GM12878 (cell line): ENCODE results near the gene ZNF248. TPM values are rescaled to one million over a fixed set of nuclear protein-coding genes. Genes with fewer than 3 reads are reported as not detected.

ENCODE experiments used
- ATAC-seq: fragments of 200-7000 bp; cut with Tn5 transposase; 3 replicates; pipeline ENCODE4 v1.9.1; 2020; ENCODE audit warnings: mild to moderate bottlenecking, moderate library complexity
- BruUV-seq: library from RNA; stranded (reverse); fragments of 400-500 nt; replicated peaks from 2 replicates; lab custom pipeline; 2021; lab: Mats Ljungman, UMichigan
- CTCF ChIA-PET: fragments of 300-600 bp; sonication (Branson Sonifier 250); formaldehyde crosslinking; extraction: SDS; loops from one replicate; lab custom pipeline; 2021; ENCODE audit warnings: inconsistent platforms; lab: Yijun Ruan, JAX
- POLR2A ChIA-PET: fragments of 350-600 bp; formaldehyde crosslinking; extraction: SDS; loops from one replicate; lab custom pipeline; 2021; ENCODE audit warnings: inconsistent platforms; lab: Charles Lee
- RAD21 ChIA-PET: fragments of 300-600 bp; sonication (Branson Sonifier 250); formaldehyde crosslinking; loops from one replicate; lab custom pipeline; 2023; ENCODE audit warnings: antibody characterized with exemption; ENCODE audit not compliant: unreplicated experiment; lab: Charles Lee
- SMC1A ChIA-PET: fragments of 300-600 bp; sonication (Branson Sonifier 250); formaldehyde crosslinking; loops from one replicate; lab custom pipeline; 2023; ENCODE audit not compliant: unreplicated experiment, uncharacterized antibody; lab: Charles Lee
- DNase-seq: peaks from one replicate; pipeline ENCODE4 v3.0.0-alpha.2; 2011; ENCODE audit warnings: low read depth, low spot score
- FAIRE-seq: peaks from 3 replicates; lab custom pipeline; 2011; peaks lifted over from hg19 to GRCh38; lab: Jason Lieb, UNC
- H2AFZ ChIP-seq: 2 replicates; pipeline ENCODE4 v1.6.0; 2011; ENCODE audit warnings: low read depth, low read length, control low read depth; ENCODE audit not compliant: control insufficient read depth
- H3K27ac ChIP-seq: 2 replicates; pipeline ENCODE4 v1.5.1; 2011; ENCODE audit warnings: control low read depth; ENCODE audit not compliant: control insufficient read depth, insufficient read depth
- H3K27me3 ChIP-seq, 2 experiments: replicated peaks in 1 of 2; 2 replicates each; pipeline versions ENCODE4 v1.6.0 to v1.6.1; 2011; ENCODE audit warnings: low read length in 1 of 2; ENCODE audit not compliant: control insufficient read depth in 2 of 2, insufficient read depth in 2 of 2
- H3K36me3 ChIP-seq, 2 experiments: 2 replicates each; pipeline ENCODE4 v1.5.1; 2011; ENCODE audit warnings: low read length in 1 of 2; ENCODE audit not compliant: control insufficient read depth in 2 of 2, insufficient read depth in 2 of 2
- H3K4me1 ChIP-seq: 2 replicates; pipeline ENCODE4 v1.6.1; 2011; ENCODE audit warnings: mild to moderate bottlenecking, low read length, moderate library complexity, mixed read lengths; ENCODE audit not compliant: control insufficient read depth, insufficient read depth
- H3K4me2 ChIP-seq: 2 replicates; pipeline ENCODE4 v1.6.0; 2011; ENCODE audit warnings: control low read depth; ENCODE audit not compliant: control insufficient read depth, insufficient read depth
- H3K4me3 ChIP-seq: fragments of 200-600 bp; sonication (generic); 2 replicates; pipeline ENCODE4 v1.5.1; 2016
- H3K79me2 ChIP-seq: 2 replicates; pipeline ENCODE4 v1.6.0; 2011; ENCODE audit warnings: low read length; ENCODE audit not compliant: control insufficient read depth, insufficient read depth
- H3K9ac ChIP-seq: 2 replicates; pipeline ENCODE4 v1.8.0; 2011; ENCODE audit warnings: low read length, control low read depth, mixed read lengths; ENCODE audit not compliant: control insufficient read depth, insufficient read depth
- H3K9me3 ChIP-seq: replicated peaks from 3 replicates; pipeline ENCODE4 v1.5.1; 2011; ENCODE audit warnings: mild to moderate bottlenecking, low read length; ENCODE audit not compliant: control insufficient read depth, insufficient read depth
- H4K20me1 ChIP-seq: 2 replicates; pipeline ENCODE4 v1.6.0; 2011; ENCODE audit not compliant: control insufficient read depth, insufficient read depth
- BHLHE40 ChIP-seq, 2 experiments: fragments of 450-650 bp in 1 of 2; IDR thresholded peaks; 2 replicates each; pipeline ENCODE4 v1.6.1; 2011 to 2017; ENCODE audit warnings: low read depth in 2 of 2, borderline replicate concordance in 1 of 2, improper control_type of control experiment in 1 of 2, low read length in 1 of 2, mild to moderate bottlenecking in 1 of 2
- MXI1 ChIP-seq: fragments of 150-350 bp; IDR thresholded peaks from 2 replicates; pipeline ENCODE4 v1.6.1; 2011; ENCODE audit warnings: low read depth, mild to moderate bottlenecking, inconsistent platforms, low read length, improper control_type of control experiment
- PAX8 ChIP-seq: fragments of 450-650 bp; IDR thresholded peaks from 2 replicates; pipeline ENCODE4 v1.6.1; 2017; ENCODE audit warnings: mild to moderate bottlenecking, moderate library complexity
- PML ChIP-seq: IDR thresholded peaks from 2 replicates; pipeline ENCODE4 v1.6.1; 2012; ENCODE audit warnings: low read length, inconsistent platforms
- POU2F2 ChIP-seq: IDR thresholded peaks from 3 replicates; pipeline ENCODE4 v1.6.1; 2011; ENCODE audit warnings: low read depth, mild to moderate bottlenecking, low read length, borderline replicate concordance
- SREBF1 ChIP-seq: IDR thresholded peaks from 2 replicates; pipeline ENCODE4 v1.6.1; 2012; ENCODE audit warnings: mild to moderate bottlenecking, low read length
- YY1 ChIP-seq: IDR thresholded peaks from 2 replicates; pipeline ENCODE4 v1.6.1; 2011; ENCODE audit warnings: low read depth, mild to moderate bottlenecking, low read length
- ZNF217 ChIP-seq: fragments of 450-650 bp; IDR thresholded peaks from 2 replicates; pipeline ENCODE4 v1.6.1; 2017; ENCODE audit warnings: antibody characterized with exemption, mild to moderate bottlenecking
- WGBS: methylation state at CpG from one replicate; pipeline ENCODE4 v1.1.6; 2016; ENCODE audit warnings: low lambda C conversion rate; ENCODE audit not compliant: insufficient replicate concordance, insufficient coverage; ENCODE audit errors: missing lambda C conversion rate; 5-methylcytosine and 5-hydroxymethylcytosine counted together
- in situ Hi-C: fragments of 300-500 bp; cut with MboI; formaldehyde crosslinking; loops from 9 replicates; pipeline ENCODE4 v1.14.3; 2018; ENCODE audit warnings: mixed read lengths
- intact Hi-C: fragments of 100-400 bp; cut with micrococcal nuclease; formaldehyde crosslinking; loops from one replicate; pipeline ENCODE4 v1.14.2; 2022; ENCODE audit not compliant: unreplicated experiment
- polyA plus RNA-seq, 11 experiments: library from polyadenylated mRNA; depleted of rRNA in 4 of 11; unstranded in 6 of 11; stranded (reverse) in 5 of 11; fragments of >200 nt; fragmentation: Nextera tagmentation in 4 of 11; fragmentation: Illumina TruSeq in 1 of 11; extraction: Ambion mirVana in 4 of 11; extraction: Trizol in 1 of 11; gene quantifications; 1 replicate in 1 of 11; 2 replicates in 10 of 11; pipeline versions ENCODE4 v1.2.1 to v1.2.3, GENCODE V29; 2011 to 2016; ENCODE audit warnings: inconsistent platforms in 2 of 11, missing spikeins in 2 of 11, low read depth in 1 of 11
- total RNA-seq, 4 experiments: library from RNA; depleted of rRNA in 3 of 4; stranded (reverse); fragments of >200 nt in 3 of 4; fragmentation: Illumina TruSeq in 1 of 4; extraction: Trizol in 1 of 4; gene quantifications; 2 replicates each; pipeline versions ENCODE4 v1.2.1 to v1.2.3, GENCODE V29; 2013 to 2021
- TF ChIP-seq, protein P1 (sequence below): IDR thresholded peaks from 2 replicates; pipeline ENCODE4 v1.6.1; 2012; ENCODE audit warnings: mild to moderate bottlenecking, low read depth, low read length
- TF ChIP-seq, protein P2 (sequence below): fragments of 450-650 bp; IDR thresholded peaks from 2 replicates; pipeline ENCODE4 v1.6.1; 2016; ENCODE audit warnings: mild to moderate bottlenecking, moderate library complexity, borderline replicate concordance
- TF ChIP-seq, protein P3 (sequence below), 3 experiments: IDR thresholded peaks in 2 of 3; conservative IDR thresholded peaks in 1 of 3; 2 replicates each; pipeline ENCODE4 v1.5.1; 2011; ENCODE audit warnings: low read depth in 3 of 3, low read length in 3 of 3, mild to moderate bottlenecking in 3 of 3, control low read depth in 2 of 3, moderate library complexity in 2 of 3, inconsistent platforms in 1 of 3, mixed read lengths in 1 of 3; ENCODE audit not compliant: control insufficient read depth in 2 of 3, insufficient read depth in 1 of 3; ENCODE audit errors: extremely low read depth in 1 of 3

Gene ZNF248
- total and polyA plus RNA-seq, 10 of the 15 experiments (the other 5 are each of a cell fraction or from before 2014, with no cell fraction given), result 2.0 to 16.3 (median 8.9) TPM

DNA sequence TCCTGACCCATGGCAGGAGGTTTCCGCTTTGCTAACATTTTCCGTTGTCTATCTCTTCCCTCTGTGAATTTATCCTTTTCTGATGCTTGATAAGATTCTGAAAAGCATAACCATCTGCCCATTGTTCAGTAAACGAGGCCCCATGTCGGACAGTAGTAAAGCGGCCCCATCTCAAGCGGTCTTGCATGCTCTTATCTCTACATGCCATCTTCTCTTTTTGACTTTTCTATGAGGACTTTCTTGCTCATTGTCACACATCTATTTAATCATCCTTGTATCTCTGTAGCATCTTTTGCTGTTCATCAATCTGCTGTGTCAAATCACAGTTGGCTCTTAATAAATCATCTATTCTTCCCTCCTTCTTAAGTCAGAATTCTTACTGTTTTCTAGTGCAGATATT is 37.6 kb downstream of the ZNF248 start:
- no peaks in the 10 kb centered on the region for H4K20me1 ChIP-seq
- no peak overlapping the region for H2AFZ ChIP-seq
- intact Hi-C loops (no loop called here), in situ Hi-C loops (no loop called here)
- H3K9ac ChIP-seq, result no peak overlapping the region
- ATAC-seq (no peak), FAIRE-seq (no peak), DNase-seq (no peak)
- no peaks in the 10 kb centered on the region for H3K9me3 ChIP-seq
- H3K79me2 ChIP-seq, result no peaks in the 10 kb centered on the region
- no peak overlapping the region for H3K4me2 ChIP-seq
- no peaks in the 10 kb centered on the region for H3K36me3 ChIP-seq
- ChIA-PET RAD21 (no interaction called here), SMC1A (interaction anchor here (1.0 kb wide), 1 partner anchor 155 kb away, joined by 3 read pairs; no protein-coding TSS in a partner anchor), CTCF (interaction anchor here (1.0 kb wide), 1 partner anchor 13 kb away, joined by 3 read pairs; no protein-coding TSS in a partner anchor), POLR2A (no interaction called here)
- BruUV-seq, result no TSS peak
- H3K27ac ChIP-seq, result no peak overlapping the region
- H3K27me3 ChIP-seq, result no peaks in the 10 kb centered on the region
- no peaks in the 10 kb centered on the region for H3K4me1 ChIP-seq
- WGBS, result 83% methylated on average over 6 of the region's 6 CpGs
- H3K4me3 ChIP-seq, result no peak overlapping the region
- TF ChIP-seq, protein P1, sequence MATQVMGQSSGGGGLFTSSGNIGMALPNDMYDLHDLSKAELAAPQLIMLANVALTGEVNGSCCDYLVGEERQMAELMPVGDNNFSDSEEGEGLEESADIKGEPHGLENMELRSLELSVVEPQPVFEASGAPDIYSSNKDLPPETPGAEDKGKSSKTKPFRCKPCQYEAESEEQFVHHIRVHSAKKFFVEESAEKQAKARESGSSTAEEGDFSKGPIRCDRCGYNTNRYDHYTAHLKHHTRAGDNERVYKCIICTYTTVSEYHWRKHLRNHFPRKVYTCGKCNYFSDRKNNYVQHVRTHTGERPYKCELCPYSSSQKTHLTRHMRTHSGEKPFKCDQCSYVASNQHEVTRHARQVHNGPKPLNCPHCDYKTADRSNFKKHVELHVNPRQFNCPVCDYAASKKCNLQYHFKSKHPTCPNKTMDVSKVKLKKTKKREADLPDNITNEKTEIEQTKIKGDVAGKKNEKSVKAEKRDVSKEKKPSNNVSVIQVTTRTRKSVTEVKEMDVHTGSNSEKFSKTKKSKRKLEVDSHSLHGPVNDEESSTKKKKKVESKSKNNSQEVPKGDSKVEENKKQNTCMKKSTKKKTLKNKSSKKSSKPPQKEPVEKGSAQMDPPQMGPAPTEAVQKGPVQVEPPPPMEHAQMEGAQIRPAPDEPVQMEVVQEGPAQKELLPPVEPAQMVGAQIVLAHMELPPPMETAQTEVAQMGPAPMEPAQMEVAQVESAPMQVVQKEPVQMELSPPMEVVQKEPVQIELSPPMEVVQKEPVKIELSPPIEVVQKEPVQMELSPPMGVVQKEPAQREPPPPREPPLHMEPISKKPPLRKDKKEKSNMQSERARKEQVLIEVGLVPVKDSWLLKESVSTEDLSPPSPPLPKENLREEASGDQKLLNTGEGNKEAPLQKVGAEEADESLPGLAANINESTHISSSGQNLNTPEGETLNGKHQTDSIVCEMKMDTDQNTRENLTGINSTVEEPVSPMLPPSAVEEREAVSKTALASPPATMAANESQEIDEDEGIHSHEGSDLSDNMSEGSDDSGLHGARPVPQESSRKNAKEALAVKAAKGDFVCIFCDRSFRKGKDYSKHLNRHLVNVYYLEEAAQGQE, result no peak
- TF ChIP-seq ZNF217 (no peak), YY1 (no peak), POU2F2 (no peak), PML (no peak), SREBF1 (no peak), PAX8 (no peak), BHLHE40 (IDR thresholded peaks at IDR 0.05; ENCODE audit: borderline replicate concordance in 1 of 2, low read depth in 2 of 2, low read length in 1 of 2) (no peak), MXI1 (no peak)
- TF ChIP-seq, protein P2, sequence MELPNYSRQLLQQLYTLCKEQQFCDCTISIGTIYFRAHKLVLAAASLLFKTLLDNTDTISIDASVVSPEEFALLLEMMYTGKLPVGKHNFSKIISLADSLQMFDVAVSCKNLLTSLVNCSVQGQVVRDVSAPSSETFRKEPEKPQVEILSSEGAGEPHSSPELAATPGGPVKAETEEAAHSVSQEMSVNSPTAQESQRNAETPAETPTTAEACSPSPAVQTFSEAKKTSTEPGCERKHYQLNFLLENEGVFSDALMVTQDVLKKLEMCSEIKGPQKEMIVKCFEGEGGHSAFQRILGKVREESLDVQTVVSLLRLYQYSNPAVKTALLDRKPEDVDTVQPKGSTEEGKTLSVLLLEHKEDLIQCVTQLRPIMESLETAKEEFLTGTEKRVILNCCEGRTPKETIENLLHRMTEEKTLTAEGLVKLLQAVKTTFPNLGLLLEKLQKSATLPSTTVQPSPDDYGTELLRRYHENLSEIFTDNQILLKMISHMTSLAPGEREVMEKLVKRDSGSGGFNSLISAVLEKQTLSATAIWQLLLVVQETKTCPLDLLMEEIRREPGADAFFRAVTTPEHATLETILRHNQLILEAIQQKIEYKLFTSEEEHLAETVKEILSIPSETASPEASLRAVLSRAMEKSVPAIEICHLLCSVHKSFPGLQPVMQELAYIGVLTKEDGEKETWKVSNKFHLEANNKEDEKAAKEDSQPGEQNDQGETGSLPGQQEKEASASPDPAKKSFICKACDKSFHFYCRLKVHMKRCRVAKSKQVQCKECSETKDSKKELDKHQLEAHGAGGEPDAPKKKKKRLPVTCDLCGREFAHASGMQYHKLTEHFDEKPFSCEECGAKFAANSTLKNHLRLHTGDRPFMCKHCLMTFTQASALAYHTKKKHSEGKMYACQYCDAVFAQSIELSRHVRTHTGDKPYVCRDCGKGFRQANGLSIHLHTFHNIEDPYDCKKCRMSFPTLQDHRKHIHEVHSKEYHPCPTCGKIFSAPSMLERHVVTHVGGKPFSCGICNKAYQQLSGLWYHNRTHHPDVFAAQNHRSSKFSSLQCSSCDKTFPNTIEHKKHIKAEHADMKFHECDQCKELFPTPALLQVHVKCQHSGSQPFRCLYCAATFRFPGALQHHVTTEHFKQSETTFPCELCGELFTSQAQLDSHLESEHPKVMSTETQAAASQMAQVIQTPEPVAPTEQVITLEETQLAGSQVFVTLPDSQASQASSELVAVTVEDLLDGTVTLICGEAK, result no peak
- TF ChIP-seq, protein P3, sequence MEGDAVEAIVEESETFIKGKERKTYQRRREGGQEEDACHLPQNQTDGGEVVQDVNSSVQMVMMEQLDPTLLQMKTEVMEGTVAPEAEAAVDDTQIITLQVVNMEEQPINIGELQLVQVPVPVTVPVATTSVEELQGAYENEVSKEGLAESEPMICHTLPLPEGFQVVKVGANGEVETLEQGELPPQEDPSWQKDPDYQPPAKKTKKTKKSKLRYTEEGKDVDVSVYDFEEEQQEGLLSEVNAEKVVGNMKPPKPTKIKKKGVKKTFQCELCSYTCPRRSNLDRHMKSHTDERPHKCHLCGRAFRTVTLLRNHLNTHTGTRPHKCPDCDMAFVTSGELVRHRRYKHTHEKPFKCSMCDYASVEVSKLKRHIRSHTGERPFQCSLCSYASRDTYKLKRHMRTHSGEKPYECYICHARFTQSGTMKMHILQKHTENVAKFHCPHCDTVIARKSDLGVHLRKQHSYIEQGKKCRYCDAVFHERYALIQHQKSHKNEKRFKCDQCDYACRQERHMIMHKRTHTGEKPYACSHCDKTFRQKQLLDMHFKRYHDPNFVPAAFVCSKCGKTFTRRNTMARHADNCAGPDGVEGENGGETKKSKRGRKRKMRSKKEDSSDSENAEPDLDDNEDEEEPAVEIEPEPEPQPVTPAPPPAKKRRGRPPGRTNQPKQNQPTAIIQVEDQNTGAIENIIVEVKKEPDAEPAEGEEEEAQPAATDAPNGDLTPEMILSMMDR (IDR thresholded peaks at IDR 0.05 in 2 of 3, conservative IDR thresholded peaks at IDR 0.05 in 1 of 3; ENCODE audit: control insufficient read depth in 2 of 3, extremely low read depth in 1 of 3, insufficient read depth in 1 of 3, low read depth in 3 of 3, low read length in 3 of 3), result no peak
